Measurements from ENCODE around the gene CLECL1.

Gene CLECL1

DNA sequence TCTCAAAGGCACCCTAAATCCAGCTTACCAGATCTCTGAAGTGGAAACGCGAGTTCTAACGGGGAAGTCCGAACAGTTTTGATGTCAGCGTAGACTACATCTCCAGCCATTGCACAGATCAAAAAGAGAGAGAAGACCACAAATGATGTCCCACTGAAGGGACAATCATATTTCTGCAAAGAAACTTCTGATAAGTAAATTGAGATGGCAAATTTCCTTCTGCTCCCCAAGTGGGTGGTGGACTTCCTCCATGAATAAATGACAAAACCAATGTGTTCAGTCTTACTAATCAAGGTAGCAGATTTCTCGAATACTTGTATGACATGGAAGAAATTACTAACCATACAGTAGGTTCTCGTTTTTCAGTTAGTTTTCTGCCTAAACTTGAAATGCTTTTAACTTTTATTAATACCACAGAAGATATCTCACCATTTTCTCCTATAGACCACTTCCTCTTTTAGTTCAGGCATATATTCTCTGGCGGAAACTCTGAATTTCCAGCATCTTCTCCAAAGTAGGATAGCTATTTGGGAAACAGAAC is at the start of gene CLECL1:
Gene CLECL1 (minus strand): TSS at position 177 of the 541 bp plus-strand sequence.
- DNase-seq (ENCODE audit: low read depth in 2 of 2) = no peak

- no peak for DNase-seq (ENCODE audit: low read depth in 2 of 2)
These were observed 48.5 kb upstream of the CLECL1 start for GRCh38 chr12:9781360-9781759.

- no peak for DNase-seq (ENCODE audit: low read depth in 2 of 2)
These were observed 46.3 kb upstream of the CLECL1 start for GRCh38 chr12:9779209-9779608.

DNA sequence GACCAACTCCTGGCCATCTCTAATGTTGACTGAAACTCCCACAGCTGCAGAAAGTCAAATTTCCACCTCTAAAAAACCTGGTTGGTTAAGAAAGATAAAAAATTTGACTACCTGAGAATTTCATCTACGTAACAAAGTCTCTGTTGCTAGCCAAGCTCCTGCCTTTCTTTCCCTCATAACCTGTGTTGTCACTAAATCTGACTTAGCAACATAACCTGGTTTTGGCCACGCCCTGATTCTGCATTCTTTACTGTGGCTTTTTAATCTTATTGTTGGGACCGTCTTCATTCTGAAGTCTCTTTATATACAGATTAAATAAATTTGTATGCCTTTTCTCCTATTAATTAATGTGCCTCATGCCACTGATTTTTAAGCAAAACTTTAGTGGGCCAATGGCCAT is 43.9 kb upstream of the CLECL1 start:
- no peak for DNase-seq (ENCODE audit: low read depth in 2 of 2)

- DNase-seq (ENCODE audit: low read depth in 2 of 2) = no peak
These were observed 40.5 kb upstream of the CLECL1 start for GRCh38 chr12:9773216-9773877.

DNA sequence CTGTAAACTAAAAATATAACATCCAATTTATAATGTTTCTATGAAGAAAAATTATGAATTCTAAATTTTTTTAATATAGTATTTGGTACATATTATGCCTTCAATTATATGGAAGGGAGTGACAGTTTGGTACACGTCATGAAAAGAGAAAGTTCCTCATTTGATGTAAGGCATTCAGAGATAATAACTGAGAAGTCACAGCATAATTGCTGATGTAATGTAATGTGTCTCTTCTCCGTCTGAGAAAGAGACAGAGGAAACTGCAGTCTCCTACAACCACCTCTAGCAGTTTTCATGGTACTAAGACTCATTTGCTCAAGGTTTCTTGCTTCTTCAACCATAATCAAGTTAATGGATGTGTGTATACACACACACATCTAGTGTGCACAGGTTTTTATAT is 30.1 kb upstream of the CLECL1 start:
- no peak for DNase-seq (ENCODE audit: low read depth in 2 of 2)

DNA sequence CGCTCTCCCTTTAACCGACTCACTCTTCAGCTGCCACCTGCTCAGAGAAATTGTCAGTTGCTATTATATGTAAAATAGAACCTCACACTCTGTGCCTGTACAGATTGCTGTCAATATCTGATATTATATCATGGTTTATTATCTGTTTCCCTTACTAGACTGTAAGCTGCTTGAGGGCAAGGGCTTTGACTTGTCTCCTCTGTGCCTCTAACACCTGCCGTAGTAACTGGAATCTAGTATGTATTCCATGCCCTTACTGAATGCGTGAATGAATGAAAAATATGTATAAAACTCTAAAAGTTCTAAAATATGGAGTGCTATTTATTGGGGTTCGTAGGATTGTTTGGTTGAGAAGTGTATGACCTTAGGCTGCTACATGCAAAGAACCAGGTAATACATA is 29.5 kb upstream of the CLECL1 start:
- DNase-seq (ENCODE audit: low read depth in 2 of 2) = no peak

- no peak for DNase-seq (ENCODE audit: low read depth in 2 of 2)
These were observed 28.5 kb upstream of the CLECL1 start for GRCh38 chr12:9761419-9761781.

GRCh38 chr12:9760699-9761418 is 28.0 kb upstream of the CLECL1 start, which contains the start of gene CD69:
TSS of gene CD69 (minus strand) at chr12:9760901. CDS start at chr12:9760820, 81 bp downstream.
- peak; percentile 40 to 63 for DNase-seq (ENCODE audit: low read depth in 2 of 2)

GRCh38 chr12:9760120-9760519 is 27.2 kb upstream of the CLECL1 start:
- no peak for DNase-seq (ENCODE audit: low read depth in 2 of 2)

- DNase-seq (ENCODE audit: low read depth in 2 of 2) = no peak
These were observed 26.8 kb upstream of the CLECL1 start for GRCh38 chr12:9759694-9760093.

DNA sequence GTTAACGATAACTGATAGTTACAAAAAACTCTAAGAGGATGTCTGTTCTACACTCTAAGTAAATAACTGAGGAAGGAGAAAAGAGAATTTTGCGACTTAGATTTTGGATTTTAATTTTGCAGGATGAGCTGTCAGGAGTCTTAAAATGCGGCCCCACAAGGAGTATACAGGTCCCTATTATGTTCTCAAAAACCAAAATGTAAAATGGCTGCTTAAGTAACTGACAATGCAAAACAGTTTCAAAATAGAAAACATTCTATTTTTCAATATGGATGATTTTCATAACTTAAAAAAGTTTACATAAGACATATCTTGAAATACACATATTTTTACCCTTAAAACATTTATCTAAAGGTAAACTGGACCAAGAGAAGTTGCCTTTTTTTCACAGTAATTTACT is 25.2 kb upstream of the CLECL1 start:
- DNase-seq (ENCODE audit: low read depth in 2 of 2) = no peak

DNA sequence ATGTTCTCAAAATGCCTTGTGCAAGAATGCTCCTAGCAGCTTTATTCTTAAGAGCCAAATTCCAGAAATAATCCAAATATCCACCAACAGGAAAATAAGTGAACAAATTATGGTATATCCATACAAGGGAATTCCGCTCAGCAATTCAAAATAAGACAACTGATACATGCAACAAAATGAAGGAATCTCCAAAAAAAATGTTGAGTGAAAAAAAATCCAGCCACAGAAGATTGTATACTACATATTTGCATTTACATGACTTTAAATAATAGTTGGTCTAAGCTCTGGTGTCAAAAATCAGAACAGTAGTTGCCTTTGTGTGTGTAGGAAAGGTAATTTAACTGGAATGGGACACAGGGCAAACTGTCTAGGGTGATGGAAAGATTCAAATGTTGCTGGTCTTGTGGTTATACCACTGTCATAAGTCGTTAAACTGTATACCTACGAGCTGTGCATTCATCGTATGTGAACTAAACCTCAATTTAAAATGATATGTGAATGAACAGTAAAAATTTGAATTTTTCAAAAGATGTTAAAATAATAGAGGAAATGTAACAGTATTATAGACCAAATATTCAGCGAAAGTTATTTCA is 24.6 kb upstream of the CLECL1 start:
- DNase-seq (ENCODE audit: low read depth in 2 of 2) = no peak

DNA sequence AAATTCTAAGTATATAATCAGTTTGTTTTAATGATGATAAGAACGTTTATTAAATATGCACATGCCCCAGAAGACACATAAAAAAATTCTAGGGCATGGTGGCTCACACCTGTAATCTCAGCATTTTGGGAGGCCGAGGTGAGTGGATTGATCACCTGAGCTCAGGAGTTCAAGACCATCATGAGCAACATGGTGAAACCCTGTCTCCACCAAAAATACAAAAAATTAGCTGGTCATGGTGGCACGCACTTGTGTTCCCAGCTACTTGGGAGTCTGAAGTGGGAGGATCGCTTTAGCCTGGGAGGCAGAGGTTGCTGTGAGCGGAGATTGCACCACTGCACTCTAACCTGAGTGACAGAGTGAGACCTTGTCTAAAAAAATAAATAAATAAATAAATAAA is 23.8 kb upstream of the CLECL1 start:
- DNase-seq (ENCODE audit: low read depth in 2 of 2) = no peak

GRCh38 chr12:9756170-9756569 is 23.3 kb upstream of the CLECL1 start:
- DNase-seq (ENCODE audit: low read depth in 2 of 2) = no peak

DNA sequence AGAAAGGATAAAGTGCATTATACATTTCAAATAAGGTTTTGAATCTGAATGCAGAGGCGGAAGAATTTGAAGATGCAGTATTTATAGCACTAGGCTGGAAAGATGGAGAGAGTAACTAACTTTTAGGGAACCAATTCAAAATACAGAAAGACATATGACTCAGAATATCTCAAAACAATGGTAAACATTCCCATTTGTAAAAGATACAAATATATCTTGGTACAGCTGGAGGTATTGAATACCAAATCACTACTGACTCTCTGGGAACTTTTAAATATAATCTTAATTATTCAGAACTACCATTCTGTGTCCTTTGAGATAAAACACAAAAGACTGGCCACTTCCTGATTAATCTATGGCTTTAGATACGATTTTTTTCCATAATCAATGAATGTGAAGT is 22.7 kb upstream of the CLECL1 start:
- DNase-seq (ENCODE audit: low read depth in 2 of 2) = no peak

DNA sequence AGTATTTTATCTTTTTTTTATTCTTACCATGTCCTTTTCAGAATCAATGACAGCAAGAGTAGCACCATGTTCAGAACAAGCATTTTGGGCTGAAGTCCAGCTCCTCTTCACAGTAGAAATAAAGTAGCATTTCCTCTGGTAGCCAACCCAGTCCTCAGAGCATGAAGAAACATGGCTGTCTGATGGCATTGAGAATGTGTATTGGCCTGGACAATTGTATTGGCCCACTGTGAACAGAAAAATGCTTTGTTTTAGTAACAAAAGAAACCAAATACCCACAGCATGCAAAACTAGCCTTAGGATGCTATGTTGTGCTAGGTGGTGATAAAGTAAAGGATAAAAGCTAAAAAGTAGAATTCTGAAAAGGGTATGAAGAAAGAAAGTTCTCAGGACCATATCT is 22.1 kb upstream of the CLECL1 start:
- no peak for DNase-seq (ENCODE audit: low read depth in 2 of 2)

DNA sequence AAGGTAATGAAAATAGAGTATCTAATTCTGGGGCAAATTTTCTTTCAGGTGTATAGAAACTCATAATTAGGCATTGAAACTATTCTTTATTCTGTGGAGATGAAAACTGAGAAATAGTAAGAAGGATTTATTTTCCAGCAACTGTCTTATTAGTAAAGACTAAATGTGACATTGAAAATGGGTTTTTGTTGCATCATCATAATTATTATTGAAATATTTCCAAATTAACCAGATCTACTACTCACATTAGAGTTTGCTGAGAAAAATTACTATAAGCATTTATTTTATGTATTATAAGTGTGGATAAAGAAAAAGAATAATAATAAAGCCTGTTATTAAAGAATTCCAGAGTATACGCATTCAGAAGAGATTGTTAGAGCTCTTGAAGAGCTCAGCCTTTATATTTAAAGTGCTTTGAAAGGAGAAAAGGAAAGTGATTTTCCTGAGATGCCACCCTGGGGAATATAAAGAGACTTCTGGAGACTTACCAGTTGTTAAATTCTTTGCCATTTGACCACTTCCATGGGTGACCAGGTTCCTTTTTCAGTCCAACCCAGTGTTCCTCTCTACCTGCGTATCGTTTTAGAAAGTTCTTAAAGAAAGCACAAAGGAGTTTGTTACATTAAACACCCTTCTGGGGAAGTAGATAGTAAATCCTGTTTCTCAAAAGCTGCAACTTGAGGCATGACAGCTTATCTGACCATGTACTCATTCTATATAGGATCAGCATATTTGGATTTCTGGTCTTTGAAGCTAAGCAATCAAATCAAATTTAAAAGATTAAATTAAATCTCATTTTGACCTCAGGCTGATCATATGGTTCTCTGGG is 21.4 kb upstream of the CLECL1 start:
- DNase-seq (ENCODE audit: low read depth in 2 of 2) = no peak

DNA sequence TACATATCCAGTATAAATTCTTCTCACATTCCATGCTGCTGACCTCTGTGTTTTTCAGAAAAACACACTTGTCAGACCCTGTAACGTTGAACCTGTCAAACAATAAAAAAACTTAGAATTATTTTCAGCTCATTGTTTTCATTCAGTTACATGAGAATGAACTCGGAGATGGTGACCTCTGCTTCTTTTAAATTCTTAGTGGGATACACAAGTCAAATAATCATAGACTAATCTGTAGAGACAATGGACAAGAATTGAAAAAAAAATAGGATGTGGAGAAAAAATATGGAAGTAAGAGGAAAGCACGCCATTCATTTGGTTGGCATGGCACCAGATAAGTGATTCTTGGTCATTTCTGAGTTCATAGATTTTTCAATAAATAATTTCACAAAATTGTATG is 20.6 kb upstream of the CLECL1 start:
- DNase-seq (ENCODE audit: low read depth in 2 of 2) = no peak

DNA sequence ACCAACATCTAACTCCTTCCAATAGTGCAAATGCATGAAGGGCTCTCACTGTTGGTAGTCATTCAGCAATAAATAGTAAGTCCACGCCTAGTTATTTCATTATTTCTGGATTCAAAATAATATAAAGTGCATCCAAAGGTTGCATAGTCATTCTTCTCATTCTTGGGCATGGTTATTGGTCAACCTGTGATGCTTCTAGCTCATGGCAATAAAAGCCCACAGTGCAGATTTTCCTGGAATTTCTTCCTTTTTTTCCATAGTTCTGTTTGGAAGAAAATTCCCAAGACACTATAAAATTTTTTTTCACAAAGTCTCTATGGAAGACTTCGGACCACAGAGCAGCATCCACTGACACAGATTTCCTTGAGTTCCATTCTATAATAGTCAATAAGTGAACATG is 20.2 kb upstream of the CLECL1 start:
- no peak for DNase-seq (ENCODE audit: low read depth in 2 of 2)

DNA sequence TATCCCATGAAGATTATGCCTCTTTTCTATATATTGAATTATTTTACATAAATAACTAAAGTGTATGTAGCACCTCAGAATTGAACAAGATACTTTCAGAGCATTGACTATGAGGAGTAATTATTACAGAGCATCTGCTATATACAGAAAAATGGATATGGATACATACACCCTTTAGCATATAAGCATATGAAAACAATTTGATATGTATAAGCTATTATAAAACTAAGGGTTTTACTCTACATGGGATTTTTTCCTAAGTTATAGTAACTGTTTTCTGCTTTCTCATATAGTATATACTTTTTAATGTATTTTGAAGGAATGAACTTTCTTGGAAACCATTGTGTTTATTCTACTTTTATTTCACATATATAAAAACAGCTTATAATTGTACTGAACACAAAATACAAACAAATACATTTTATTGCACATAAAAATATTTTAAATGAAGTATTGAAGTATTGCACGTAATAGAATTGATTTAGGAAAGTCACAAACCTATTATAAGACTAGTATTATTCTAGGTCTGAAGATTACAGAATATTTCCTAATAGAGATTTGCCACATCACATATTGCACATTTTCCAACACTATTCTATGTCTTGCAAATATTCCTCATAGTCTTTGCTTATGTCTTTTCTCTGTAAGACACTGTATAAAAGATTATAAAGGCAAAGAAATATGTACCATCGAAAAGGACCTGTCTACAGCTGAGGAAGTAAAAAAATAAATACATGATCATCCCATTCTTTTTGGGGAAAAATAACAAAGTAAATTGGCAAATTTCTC is 19.4 kb upstream of the CLECL1 start:
- DNase-seq (ENCODE audit: low read depth in 2 of 2) = no peak
